ENCODE measurements around the gene EYS.

- TF ChIP-seq CTCF (IDR thresholded peaks at IDR 0.05), result no peak
- no peak for TF ChIP-seq POLR2AphosphoS5 (IDR thresholded peaks at IDR 0.05)
Measured at GRCh38 chr6:64084185-64084663, 1622.8 kb downstream of the EYS start.

All from gastroesophageal sphincter (tissue), 3 donors.